Peyer's patch (tissue), 4 donors: Measurements from ENCODE around the gene DOCK4. TPM values are rescaled to one million over a fixed set of nuclear protein-coding genes. Genes with fewer than 3 reads are reported as not detected.

Experiments
- DNase-seq, 3 donors: peaks; one replicate each; pipeline ENCODE4 v3.0.0-alpha.2; 2017 to 2019
- H3K27ac ChIP-seq, 4 donors: fragments of 200-600 bp; sonication (generic); one replicate each; pipeline ENCODE4 v1.5.1; 2016 to 2019
- H3K27me3 ChIP-seq, 2 donors: fragments of 200-600 bp; sonication (generic); one replicate each; pipeline ENCODE4 v1.5.1; 2019
- H3K36me3 ChIP-seq, 3 donors: fragments of 200-600 bp; sonication (generic); one replicate each; pipeline ENCODE4 v1.5.1; 2016 to 2019
- H3K4me1 ChIP-seq, 4 donors: fragments of 200-600 bp; sonication (generic); one replicate each; pipeline ENCODE4 v1.5.1; 2016 to 2019
- H3K4me3 ChIP-seq, 4 donors: fragments of 200-600 bp; sonication (generic); 1 replicate in 3 of 4; 2 replicates in 1 of 4; pipeline ENCODE4 v1.5.1; 2016 to 2019; ENCODE audit warnings: mild to moderate bottlenecking in 1 of 4
- H3K9me3 ChIP-seq, 4 donors: fragments of 200-600 bp; sonication (generic); one replicate each; pipeline ENCODE4 v1.5.1; 2016 to 2019; ENCODE audit warnings: mild to moderate bottlenecking in 1 of 4
- POLR2A ChIP-seq, 2 donors: fragments of 450-650 bp; IDR thresholded peaks; one replicate each; pipeline ENCODE4 v1.5.1; 2017; ENCODE audit warnings: antibody characterized with exemption in 2 of 2, mild to moderate bottlenecking in 2 of 2, moderate library complexity in 2 of 2
- total RNA-seq, 4 donors: library from RNA; depleted of rRNA; stranded (reverse); fragments of >200 nt; gene quantifications; one replicate each; pipeline ENCODE4 v1.1.0, GENCODE V29; 2016
- TF ChIP-seq, protein P1 (sequence below), 6 experiments: fragments of 450-650 bp in 4 of 6; fragments of 200-600 bp in 2 of 6; sonication (generic) in 1 of 6; IDR thresholded peaks; one replicate each; pipeline ENCODE4 v1.5.1; 2017 to 2019; ENCODE audit warnings: antibody characterized with exemption in 6 of 6, mild to moderate bottlenecking in 3 of 6, moderate library complexity in 1 of 6

Gene DOCK4
- total RNA-seq, 4 donors from 2014 or later = 5.1 to 52.8 (median 15.5) TPM

DNA sequence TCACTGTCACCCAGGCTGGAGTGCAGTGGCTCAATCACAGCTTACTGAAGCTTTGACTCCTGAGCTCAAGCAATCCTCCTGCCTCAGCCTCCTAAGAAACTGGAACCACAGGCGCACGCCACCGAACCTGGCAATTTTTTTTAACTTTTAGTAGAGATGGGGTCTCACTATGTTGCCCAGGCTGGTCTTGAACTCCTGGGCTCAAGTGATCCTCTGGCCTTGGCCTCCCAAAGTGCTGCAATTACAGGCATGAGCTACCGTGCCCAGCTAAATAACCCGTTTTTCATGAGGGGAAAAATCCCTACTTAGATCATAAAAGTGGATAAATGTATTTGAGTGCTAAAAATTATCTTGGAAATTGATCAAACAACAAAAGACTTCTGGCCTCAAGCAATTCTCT lies 443.4 kb downstream of the DOCK4 start:
- no peak for DNase-seq
- no peak overlapping the region for H3K4me3 ChIP-seq
- no peaks in the 10 kb centered on the region for H3K9me3 ChIP-seq
- no peaks in the 10 kb centered on the region for H3K4me1 ChIP-seq
- TF ChIP-seq, protein P1, sequence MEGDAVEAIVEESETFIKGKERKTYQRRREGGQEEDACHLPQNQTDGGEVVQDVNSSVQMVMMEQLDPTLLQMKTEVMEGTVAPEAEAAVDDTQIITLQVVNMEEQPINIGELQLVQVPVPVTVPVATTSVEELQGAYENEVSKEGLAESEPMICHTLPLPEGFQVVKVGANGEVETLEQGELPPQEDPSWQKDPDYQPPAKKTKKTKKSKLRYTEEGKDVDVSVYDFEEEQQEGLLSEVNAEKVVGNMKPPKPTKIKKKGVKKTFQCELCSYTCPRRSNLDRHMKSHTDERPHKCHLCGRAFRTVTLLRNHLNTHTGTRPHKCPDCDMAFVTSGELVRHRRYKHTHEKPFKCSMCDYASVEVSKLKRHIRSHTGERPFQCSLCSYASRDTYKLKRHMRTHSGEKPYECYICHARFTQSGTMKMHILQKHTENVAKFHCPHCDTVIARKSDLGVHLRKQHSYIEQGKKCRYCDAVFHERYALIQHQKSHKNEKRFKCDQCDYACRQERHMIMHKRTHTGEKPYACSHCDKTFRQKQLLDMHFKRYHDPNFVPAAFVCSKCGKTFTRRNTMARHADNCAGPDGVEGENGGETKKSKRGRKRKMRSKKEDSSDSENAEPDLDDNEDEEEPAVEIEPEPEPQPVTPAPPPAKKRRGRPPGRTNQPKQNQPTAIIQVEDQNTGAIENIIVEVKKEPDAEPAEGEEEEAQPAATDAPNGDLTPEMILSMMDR (IDR thresholded peaks at IDR 0.05) = no peak
- TF ChIP-seq POLR2A (IDR thresholded peaks at IDR 0.05) = no peak
- H3K27me3 ChIP-seq = no peaks in the 10 kb centered on the region
- H3K36me3 ChIP-seq = no peaks in the 10 kb centered on the region
- H3K27ac ChIP-seq = no peak overlapping the region

DNA sequence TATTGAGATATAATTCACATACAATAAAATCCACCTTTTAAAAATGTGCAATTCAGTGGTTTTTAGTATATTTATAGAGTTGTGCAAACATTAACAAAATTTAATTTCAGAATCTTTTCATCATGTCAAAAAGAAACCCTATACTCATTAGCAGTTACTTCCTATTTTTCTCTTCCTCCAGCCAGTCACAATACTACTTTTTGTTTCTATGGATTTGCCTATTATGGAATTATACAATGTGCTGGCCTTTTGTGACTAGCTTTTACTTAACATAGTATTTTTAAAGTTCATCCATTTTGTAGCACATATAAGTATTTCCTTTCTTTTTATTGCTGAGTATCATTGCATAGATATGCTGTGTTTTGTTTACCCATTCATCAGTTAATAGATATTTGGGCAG lies 444.0 kb downstream of the DOCK4 start:
- Histone ChIP-seq H3K9me3 (no peaks in the 10 kb centered on the region), H3K27ac (no peak overlapping the region), H3K27me3 (no peaks in the 10 kb centered on the region), H3K4me1 (no peaks in the 10 kb centered on the region), H3K36me3 (no peaks in the 10 kb centered on the region), H3K4me3 (no peak overlapping the region)
- no peak for DNase-seq
- TF ChIP-seq, protein P1 (IDR thresholded peaks at IDR 0.05) = no peak
- no peak for TF ChIP-seq POLR2A (IDR thresholded peaks at IDR 0.05)

DNA sequence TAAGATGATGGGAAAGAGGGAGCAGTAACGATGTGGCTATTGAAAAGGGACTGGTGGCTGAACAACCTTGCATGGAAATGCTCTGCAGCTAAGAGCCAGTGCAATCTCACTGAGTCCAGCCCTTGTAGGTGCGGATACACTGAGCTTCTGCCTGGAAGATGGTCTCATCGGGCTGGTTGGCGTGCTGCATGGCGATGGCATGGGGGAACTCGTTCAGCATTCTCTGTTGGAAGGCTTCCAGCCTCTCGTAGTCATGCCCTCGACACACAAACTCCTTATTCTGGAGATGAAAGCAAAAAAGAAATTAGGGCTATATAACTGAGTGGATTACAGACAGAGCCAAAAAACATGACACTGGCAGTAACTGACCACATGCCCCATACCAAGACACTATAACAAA lies 446.2 kb downstream of the DOCK4 start:
- H3K36me3 ChIP-seq = no peaks in the 10 kb centered on the region
- TF ChIP-seq, protein P1 (IDR thresholded peaks at IDR 0.05) = no peak
- TF ChIP-seq POLR2A (IDR thresholded peaks at IDR 0.05) = no peak
- no peaks in the 10 kb centered on the region for H3K27me3 ChIP-seq
- H3K27ac ChIP-seq = no peak overlapping the region
- no peaks in the 10 kb centered on the region for H3K4me1 ChIP-seq
- H3K4me3 ChIP-seq = no peak overlapping the region
- H3K9me3 ChIP-seq = no peaks in the 10 kb centered on the region
- DNase-seq = no peak

DNA sequence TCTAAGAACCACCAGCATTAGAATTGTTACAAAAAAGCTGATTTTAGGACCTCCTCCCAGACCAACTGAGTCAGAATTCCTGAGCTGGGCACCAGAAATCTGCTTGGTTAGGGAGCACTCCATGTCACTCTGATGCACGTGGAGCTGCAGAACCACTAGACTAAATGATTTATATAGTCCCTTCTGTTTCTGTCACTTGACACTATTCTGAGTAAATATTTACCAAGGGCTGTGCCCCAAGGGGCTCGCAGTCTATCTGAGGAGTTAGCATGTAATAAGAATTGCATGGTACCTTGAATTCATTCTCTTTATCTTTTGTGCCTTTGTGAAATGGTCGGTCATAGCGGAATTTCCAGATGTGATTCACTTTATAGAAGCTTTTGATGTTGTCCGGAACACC lies 447.9 kb downstream of the DOCK4 start:
- Histone ChIP-seq H3K4me1 (no peaks in the 10 kb centered on the region), H3K27ac (no peak overlapping the region), H3K9me3 (no peaks in the 10 kb centered on the region), H3K4me3 (no peak overlapping the region), H3K27me3 (no peaks in the 10 kb centered on the region), H3K36me3 (no peaks in the 10 kb centered on the region)
- DNase-seq = no peak
- TF ChIP-seq, protein P1 (IDR thresholded peaks at IDR 0.05) = no peak
- no peak for TF ChIP-seq POLR2A (IDR thresholded peaks at IDR 0.05)

DNA sequence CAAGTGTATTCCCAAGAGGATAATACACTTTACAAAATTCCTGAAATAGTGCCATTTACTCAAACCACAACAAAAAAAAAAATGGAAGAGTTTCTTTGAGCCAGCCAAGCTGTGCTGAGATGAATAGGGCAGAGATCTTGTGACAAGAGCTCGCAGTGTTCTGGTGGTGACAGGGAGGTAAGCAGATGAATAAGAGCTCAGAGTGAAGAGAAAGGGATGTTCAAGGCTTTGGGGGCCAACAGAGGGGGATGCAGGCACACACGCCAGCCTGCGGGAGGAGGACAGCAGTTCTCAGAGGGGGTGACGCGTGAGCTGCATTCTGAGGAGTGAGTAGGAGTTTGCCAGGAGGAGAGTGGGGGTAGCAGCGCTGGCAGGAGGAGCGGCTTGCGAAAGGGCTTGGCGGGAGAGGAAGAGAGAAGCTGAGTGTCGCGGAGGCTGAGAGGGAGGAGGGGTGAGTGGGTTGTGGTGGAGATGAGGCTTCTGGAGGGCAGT lies 449.5 kb downstream of the DOCK4 start:
- TF ChIP-seq, protein P1 (IDR thresholded peaks at IDR 0.05) = no peak
- TF ChIP-seq POLR2A (IDR thresholded peaks at IDR 0.05) = no peak
- Histone ChIP-seq H3K4me1 (no peaks in the 10 kb centered on the region), H3K36me3 (no peaks in the 10 kb centered on the region), H3K9me3 (no peaks in the 10 kb centered on the region), H3K27ac (no peak overlapping the region), H3K27me3 (no peaks in the 10 kb centered on the region), H3K4me3 (no peak overlapping the region)
- DNase-seq = peak in 2 of 3 donors; percentile 51 to 57

DNA sequence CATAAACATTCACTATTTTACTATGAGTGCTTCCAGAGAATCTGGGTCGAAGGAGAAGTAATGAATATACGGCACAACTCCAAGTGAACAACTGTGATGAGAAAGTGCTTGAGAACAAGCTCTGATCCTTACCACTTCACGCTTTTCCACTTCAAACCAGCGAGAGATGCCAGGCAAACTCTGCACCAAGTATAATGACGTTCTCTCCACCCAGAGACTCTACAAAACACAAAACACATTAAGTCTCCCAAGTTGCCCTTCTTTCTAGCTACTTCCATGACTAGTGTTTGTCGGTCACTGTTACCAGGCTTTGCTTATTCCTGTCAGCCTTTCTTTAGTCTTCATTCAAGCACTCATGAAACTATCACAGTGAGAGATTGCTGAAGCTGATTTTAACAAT lies 450.8 kb downstream of the DOCK4 start:
- no peaks in the 10 kb centered on the region for H3K9me3 ChIP-seq
- DNase-seq = no peak
- H3K27ac ChIP-seq = no peak overlapping the region
- no peak overlapping the region for H3K4me3 ChIP-seq
- H3K36me3 ChIP-seq = no peaks in the 10 kb centered on the region
- H3K27me3 ChIP-seq = no peaks in the 10 kb centered on the region
- no peaks in the 10 kb centered on the region for H3K4me1 ChIP-seq
- no peak for TF ChIP-seq POLR2A (IDR thresholded peaks at IDR 0.05)
- TF ChIP-seq, protein P1 (IDR thresholded peaks at IDR 0.05) = no peak
